H9 (cell line): Measurements from ENCODE around the gene MASTL. TPM values are rescaled to one million over a fixed set of nuclear protein-coding genes. Genes with fewer than 3 reads are reported as not detected.
"Not testable (repeated sequence)": the region's sequence is repeated elsewhere in the genome, so short reads cannot be mapped to it uniquely, and the experiment has no call there.

ENCODE experiments used
- DNase-seq: peaks from one replicate; pipeline ENCODE4 v3.0.0-alpha.2; 2017
- H2AFZ ChIP-seq: one replicate; pipeline ENCODE4 v1.6.1; 2013; ENCODE audit warnings: mild to moderate bottlenecking, low read length, control low read depth, moderate library complexity
- H2AK5ac ChIP-seq: 2 replicates; pipeline ENCODE4 v1.6.1; 2013; ENCODE audit warnings: low read length, control low read depth, mixed read lengths; ENCODE audit not compliant: insufficient read length
- H2BK120ac ChIP-seq: one replicate; pipeline ENCODE4 v1.6.1; 2013; ENCODE audit warnings: low read depth, mild to moderate bottlenecking, low read length, control low read depth, inconsistent platforms; ENCODE audit not compliant: poor library complexity, severe bottlenecking
- H2BK12ac ChIP-seq: 2 replicates; pipeline ENCODE4 v1.6.1; 2013; ENCODE audit warnings: low read length, control low read depth, mixed read lengths, low read depth; ENCODE audit not compliant: insufficient read length
- H2BK15ac ChIP-seq: 2 replicates; pipeline ENCODE4 v1.6.1; 2013; ENCODE audit warnings: low read depth, low read length, control low read depth
- H2BK20ac ChIP-seq: one replicate; pipeline ENCODE4 v1.6.1; 2013; ENCODE audit warnings: low read depth, mild to moderate bottlenecking, low read length, control low read depth, inconsistent platforms; ENCODE audit not compliant: poor library complexity, severe bottlenecking
- H2BK5ac ChIP-seq: 2 replicates; pipeline ENCODE4 v1.6.1; 2013; ENCODE audit warnings: low read length, control low read depth, mixed read lengths; ENCODE audit not compliant: insufficient read length
- H3K14ac ChIP-seq: 2 replicates; pipeline ENCODE4 v1.6.1; 2013; ENCODE audit warnings: low read length, control low read depth; ENCODE audit not compliant: insufficient read depth
- H3K18ac ChIP-seq: 2 replicates; pipeline ENCODE4 v1.6.1; 2013; ENCODE audit warnings: low read depth, mild to moderate bottlenecking, mixed read lengths, low read length, control low read depth; ENCODE audit not compliant: insufficient read length
- H3K23ac ChIP-seq: 2 replicates; pipeline ENCODE4 v1.6.1; 2013; ENCODE audit warnings: low read length, control low read depth, mixed read lengths, low read depth; ENCODE audit not compliant: insufficient read length
- H3K23me2 ChIP-seq: 2 replicates; pipeline ENCODE4 v1.6.1; 2013; ENCODE audit warnings: low read depth, mild to moderate bottlenecking, mixed read lengths, low read length, control low read depth; ENCODE audit not compliant: insufficient read length, poor library complexity, severe bottlenecking
- H3K27ac ChIP-seq: 2 replicates; pipeline ENCODE4 v1.5.1; 2013; ENCODE audit warnings: low read length, control low read depth, mixed read lengths, low read depth; ENCODE audit not compliant: insufficient read length
- H3K27me3 ChIP-seq: 2 replicates; pipeline ENCODE4 v1.6.1; 2013; ENCODE audit warnings: low read length, control low read depth, inconsistent platforms; ENCODE audit not compliant: insufficient read depth
- H3K4ac ChIP-seq: 2 replicates; pipeline ENCODE4 v1.6.1; 2013; ENCODE audit warnings: low read depth, mild to moderate bottlenecking, control low read depth, inconsistent platforms, low read length, moderate library complexity
- H3K4me1 ChIP-seq: 2 replicates; pipeline ENCODE4 v1.6.1; 2013; ENCODE audit warnings: low read length, control low read depth, inconsistent platforms; ENCODE audit not compliant: insufficient read depth
- H3K4me2 ChIP-seq: 2 replicates; pipeline ENCODE4 v1.6.1; 2013; ENCODE audit warnings: low read length, control low read depth, mixed read lengths; ENCODE audit not compliant: insufficient read length, insufficient read depth
- H3K56ac ChIP-seq: 2 replicates; pipeline ENCODE4 v1.6.1; 2013; ENCODE audit warnings: low read depth, mild to moderate bottlenecking, mixed read lengths, low read length, control low read depth; ENCODE audit not compliant: insufficient read length
- H3K79me1 ChIP-seq: 2 replicates; pipeline ENCODE4 v1.6.1; 2013; ENCODE audit warnings: low read depth, mild to moderate bottlenecking, moderate library complexity, low read length, control low read depth, inconsistent platforms; ENCODE audit not compliant: insufficient read depth, poor library complexity, severe bottlenecking
- H3K79me2 ChIP-seq: 2 replicates; pipeline ENCODE4 v1.6.1; 2013; ENCODE audit warnings: low read length, control low read depth, inconsistent platforms; ENCODE audit not compliant: insufficient read depth
- H3K9ac ChIP-seq: 2 replicates; pipeline ENCODE4 v1.6.1; 2013; ENCODE audit warnings: low read length, control low read depth, mixed read lengths; ENCODE audit not compliant: insufficient read length; ENCODE audit errors: extremely low read depth
- H3K9me3 ChIP-seq: one replicate; pipeline ENCODE4 v1.6.1; 2013; ENCODE audit warnings: low read depth, low read length, inconsistent platforms; ENCODE audit not compliant: control insufficient read depth
- H3T11ph ChIP-seq: one replicate; pipeline ENCODE4 v1.6.1; 2013; ENCODE audit warnings: mild to moderate bottlenecking, low read length, control low read depth, inconsistent platforms
- H4K20me1 ChIP-seq: one replicate; pipeline ENCODE4 v1.6.1; 2013; ENCODE audit not compliant: control insufficient read depth, insufficient read length, insufficient read depth
- H4K5ac ChIP-seq: 2 replicates; pipeline ENCODE4 v1.6.1; 2013; ENCODE audit warnings: low read depth, mild to moderate bottlenecking, mixed read lengths, low read length, control low read depth; ENCODE audit not compliant: insufficient read length
- H4K8ac ChIP-seq: replicated peaks from 2 replicates; pipeline ENCODE4 v1.6.1; 2013; ENCODE audit warnings: low read length, control low read depth, mixed read lengths, low read depth; ENCODE audit not compliant: insufficient read length
- H4K91ac ChIP-seq: 2 replicates; pipeline ENCODE4 v1.6.1; 2013; ENCODE audit warnings: low read depth, mild to moderate bottlenecking, moderate library complexity, mixed read lengths, low read length, control low read depth; ENCODE audit not compliant: insufficient read length
- H3K27ac Mint-ChIP-seq, 3 experiments: 2 replicates in 2 of 3; 3 replicates in 1 of 3; pipeline ENCODE4 v1.8.0; 2020 to 2021; ENCODE audit warnings: mixed read lengths in 3 of 3, mild to moderate bottlenecking in 1 of 3, moderate library complexity in 1 of 3
- H3K27me3 Mint-ChIP-seq: 2 replicates; pipeline ENCODE4 v1.8.0; 2021; ENCODE audit warnings: low read depth, mild to moderate bottlenecking, moderate library complexity, mixed read lengths
- H3K36me3 Mint-ChIP-seq, 3 experiments: 2 replicates in 2 of 3; 3 replicates in 1 of 3; pipeline ENCODE4 v1.8.0; 2020 to 2021; ENCODE audit warnings: low read depth in 3 of 3, mixed read lengths in 3 of 3; ENCODE audit not compliant: insufficient read depth in 1 of 3
- H3K4me1 Mint-ChIP-seq, 2 experiments: 2 replicates each; pipeline ENCODE4 v1.8.0; 2020; ENCODE audit warnings: mixed read lengths in 2 of 2
- H3K4me3 Mint-ChIP-seq, 2 experiments: 2 replicates in 1 of 2; 3 replicates in 1 of 2; pipeline ENCODE4 v1.8.0; 2020 to 2021; ENCODE audit warnings: mild to moderate bottlenecking in 2 of 2, mixed read lengths in 2 of 2, moderate library complexity in 1 of 2
- H3K9me3 Mint-ChIP-seq, 2 experiments: 2 replicates in 1 of 2; 3 replicates in 1 of 2; pipeline ENCODE4 v1.8.0; 2020; ENCODE audit warnings: mild to moderate bottlenecking in 2 of 2, mixed read lengths in 2 of 2, moderate library complexity in 1 of 2
- CTCF ChIP-seq: fragments of 200-600 bp; sonication (generic); conservative IDR thresholded peaks from 3 replicates; pipeline ENCODE4 v1.8.0; 2021; ENCODE audit warnings: antibody characterized with exemption, mild to moderate bottlenecking
- WGBS: extraction: QIAGEN DNeasy Blood & Tissue Kit; methylation state at CpG from one replicate; pipeline ENCODE4 v1.1.7; 2013; ENCODE audit warnings: missing lambda C conversion rate, low lambda C conversion rate, mixed read lengths; ENCODE audit not compliant: insufficient read length; ENCODE audit errors: extremely low coverage; 5-methylcytosine and 5-hydroxymethylcytosine counted together
- total RNA-seq: library from RNA; stranded (reverse); gene quantifications from 2 replicates; pipeline ENCODE4 v1.2.1, GENCODE V29; 2021

MASTL gene
- total RNA-seq, 1 experiment from 2014 or later = 35.0 TPM

GRCh38 chr10:27153845-27154193 lies 1.3 kb upstream of the MASTL start:
- Histone ChIP-seq H3T11ph (no peak overlapping the region), H4K5ac (no peak overlapping the region), H3K56ac (peak overlapping the region; percentile 12), H3K9me3 (no peaks in the 10 kb centered on the region), H3K79me1 (peaks cover 6% of the 10 kb centered on the region), H3K4ac (no peak overlapping the region), H3K4me1 (no peaks in the 10 kb centered on the region), H3K79me2 (peaks cover 47% of the 10 kb centered on the region; the same call in 1 of the 2 replicates), H2AK5ac (no peak overlapping the region), H3K4me2 (peak overlapping the region; percentile 71), H3K14ac (peak overlapping the region; percentile 92), H3K9ac (peak overlapping the region; percentile 99), H3K27ac (no peak overlapping the region), H2BK20ac (no peak overlapping the region), H3K23ac (no peak overlapping the region), H2AFZ (no peak overlapping the region), H4K20me1 (no peaks in the 10 kb centered on the region), H4K91ac (no peak overlapping the region), H4K8ac (no peak overlapping the region), H2BK5ac (peak overlapping the region; percentile 65), H3K23me2 (peaks cover 3% of the 10 kb centered on the region), H2BK12ac (no peak overlapping the region), H2BK15ac (no peak overlapping the region), H2BK120ac (no peak overlapping the region), H3K27me3 (no peaks in the 10 kb centered on the region), H3K18ac (peak overlapping the region; percentile 93)
- no peak for TF ChIP-seq CTCF
- no CpG with 5 or more reads among the region's 18 CpGs for WGBS
- Mint-ChIP-seq H3K4me1 (peaks cover 18 to 30% of the 10 kb centered on the region in 2 experiments), H3K4me3 (peak overlapping the region; percentile 96 to 100), H3K27me3 (no peaks in the 10 kb centered on the region), H3K9me3 (peaks cover 0 to 8% of the 10 kb centered on the region in 2 experiments; a peak in 3 of 5 replicates), H3K27ac (peak overlapping the region; percentile 99 to 100 (median 100)), H3K36me3 (peaks cover 29 to 43% (median 37%) of the 10 kb centered on the region in 3 experiments; a peak in 6 of 7 replicates)
- no peak for DNase-seq

- Histone ChIP-seq H3K79me2 (peaks cover 30% of the 10 kb centered on the region; the same call in 1 of the 2 replicates), H3K4me2 (peak overlapping the region; percentile 83)
- H3K27me3 ChIP-seq, H3T11ph ChIP-seq, H3K9ac ChIP-seq, H2BK15ac ChIP-seq, H3K27me3 Mint-ChIP-seq, H2AFZ ChIP-seq, DNase-seq, H4K20me1 ChIP-seq, H2BK5ac ChIP-seq, H3K56ac ChIP-seq, H3K14ac ChIP-seq, H4K5ac ChIP-seq, H3K23ac ChIP-seq, H4K8ac ChIP-seq, H2AK5ac ChIP-seq, H3K27ac ChIP-seq, H3K9me3 ChIP-seq, H3K4me1 ChIP-seq, H2BK20ac ChIP-seq, H4K91ac ChIP-seq, H3K4ac ChIP-seq, H2BK12ac ChIP-seq, H3K79me1 ChIP-seq, H2BK120ac ChIP-seq, H3K9me3 Mint-ChIP-seq, H3K18ac ChIP-seq, H3K23me2 ChIP-seq: not testable (repeated sequence)
- WGBS = no CpG with 5 or more reads among the region's 17 CpGs
- H3K4me1 Mint-ChIP-seq = peaks cover 15 to 23% of the 10 kb centered on the region in 2 experiments
- H3K36me3 Mint-ChIP-seq = peaks cover 35 to 50% (median 49%) of the 10 kb centered on the region in 3 experiments; a peak in 6 of 7 replicates
- H3K4me3 Mint-ChIP-seq = peak overlapping the region; percentile 96 to 100
- H3K27ac Mint-ChIP-seq = peak overlapping the region in 1 of 3 experiments; percentile 100; a peak in 2 of 7 replicates
These were observed 1.4 kb downstream of the MASTL start for GRCh38 chr10:27156566-27156965.
